Measurements from ENCODE around the gene ZNRD2.

ZNRD2 gene

GRCh38 chr11:65574811-65575567, 4.7 kb downstream of the ZNRD2 start:
- DNase-seq = no peak

- no peak for DNase-seq
Measured at GRCh38 chr11:65575568-65576231, 5.4 kb downstream of the ZNRD2 start, which contains the start of gene EHBP1L1. EHBP1L1 (plus strand) TSS chr11:65576053; CDS start chr11:65576303, 250 bp downstream.

GRCh38 chr11:65576232-65576866, 6.1 kb downstream of the ZNRD2 start:
- DNase-seq = no peak

GRCh38 chr11:65576867-65577755, 6.8 kb downstream of the ZNRD2 start:
- no peak for DNase-seq

- DNase-seq = no peak
Measured at GRCh38 chr11:65577756-65578109, 7.5 kb downstream of the ZNRD2 start.

- no peak for DNase-seq
Measured at GRCh38 chr11:65578134-65578533, 7.9 kb downstream of the ZNRD2 start.

GRCh38 chr11:65578667-65579066, 8.4 kb downstream of the ZNRD2 start:
- DNase-seq = no peak

GRCh38 chr11:65579291-65579690, 9.0 kb downstream of the ZNRD2 start:
- no peak for DNase-seq

- DNase-seq = no peak
Measured at GRCh38 chr11:65580031-65580692, 9.9 kb downstream of the ZNRD2 start.

- no peak for DNase-seq
Measured at GRCh38 chr11:65580756-65581155, 10.5 kb downstream of the ZNRD2 start.

GRCh38 chr11:65581928-65582327, 11.7 kb downstream of the ZNRD2 start:
- DNase-seq = no peak

- no peak for DNase-seq
Measured at GRCh38 chr11:65583589-65583988, 13.3 kb downstream of the ZNRD2 start.

- DNase-seq = no peak
Measured at GRCh38 chr11:65584106-65584505, 13.8 kb downstream of the ZNRD2 start.

- no peak for DNase-seq
Measured at GRCh38 chr11:65584723-65585171, 14.5 kb downstream of the ZNRD2 start.

GRCh38 chr11:65585396-65586246, 15.3 kb downstream of the ZNRD2 start:
- no peak for DNase-seq

GRCh38 chr11:65586247-65586630, 16.0 kb downstream of the ZNRD2 start:
- no peak for DNase-seq

GRCh38 chr11:65586676-65587075, 16.4 kb downstream of the ZNRD2 start:
- DNase-seq = no peak

GRCh38 chr11:65588199-65589054, 18.1 kb downstream of the ZNRD2 start:
- DNase-seq = no peak

GRCh38 chr11:65589444-65590239, 19.4 kb downstream of the ZNRD2 start:
- no peak for DNase-seq
